Skin epidermis (tissue), 12 donors: Measurements from ENCODE around the gene NPFFR2.
"Not testable (repeated sequence)": the region's sequence is repeated elsewhere in the genome, so short reads cannot be mapped to it uniquely, and the experiment has no call there.

Experiments
- H3K27ac ChIP-seq, 21 experiments: fragments of 200-600 bp; sonication (generic) in 11 of 21; one replicate each; pipeline ENCODE4 v1.5.0; 2020; ENCODE audit warnings: mild to moderate bottlenecking in 3 of 21, inconsistent platforms in 2 of 21, moderate library complexity in 2 of 21
- H3K4me3 ChIP-seq, 7 experiments: fragments of 200-600 bp; sonication (generic) in 2 of 7; one replicate each; pipeline ENCODE4 v1.5.0; 2020; ENCODE audit warnings: inconsistent platforms in 2 of 7, mild to moderate bottlenecking in 2 of 7, moderate library complexity in 1 of 7

Gene NPFFR2

GRCh38 chr4:72109959-72110497 is 78.2 kb downstream of the NPFFR2 start:
- no peak overlapping the region for H3K4me3 ChIP-seq
- H3K27ac ChIP-seq, result no peak overlapping the region

- Histone ChIP-seq H3K27ac (no peak overlapping the region), H3K4me3 (no peak overlapping the region)
Measured at GRCh38 chr4:72110886-72111285, 79.1 kb downstream of the NPFFR2 start.

GRCh38 chr4:72111863-72112262 is 80.1 kb downstream of the NPFFR2 start:
- no peak overlapping the region for H3K27ac ChIP-seq
- no peak overlapping the region for H3K4me3 ChIP-seq

- Histone ChIP-seq H3K4me3 (no peak overlapping the region), H3K27ac (no peak overlapping the region)
Measured at GRCh38 chr4:72112514-72113156, 80.8 kb downstream of the NPFFR2 start.

GRCh38 chr4:72118017-72118416 is 86.2 kb downstream of the NPFFR2 start:
- no peak overlapping the region for H3K27ac ChIP-seq
- no peak overlapping the region for H3K4me3 ChIP-seq

GRCh38 chr4:72119946-72120345 is 88.1 kb downstream of the NPFFR2 start:
- Histone ChIP-seq H3K4me3 (no peak overlapping the region), H3K27ac (no peak overlapping the region)

- no peak overlapping the region for H3K27ac ChIP-seq
- no peak overlapping the region for H3K4me3 ChIP-seq
Measured at GRCh38 chr4:72128741-72129140, 96.9 kb downstream of the NPFFR2 start.

- Histone ChIP-seq H3K27ac (no peak overlapping the region), H3K4me3 (no peak overlapping the region)
Measured at GRCh38 chr4:72136429-72136828, 104.6 kb downstream of the NPFFR2 start.

- H3K27ac ChIP-seq, H3K4me3 ChIP-seq: not testable (repeated sequence)
Measured at GRCh38 chr4:72139997-72140396, 108.2 kb downstream of the NPFFR2 start.

GRCh38 chr4:72144241-72144640 is 112.4 kb downstream of the NPFFR2 start:
- H3K27ac ChIP-seq, result no peak overlapping the region
- H3K4me3 ChIP-seq, result no peak overlapping the region

GRCh38 chr4:72152731-72153130 is 120.9 kb downstream of the NPFFR2 start:
- no peak overlapping the region for H3K27ac ChIP-seq
- no peak overlapping the region for H3K4me3 ChIP-seq

GRCh38 chr4:72153634-72154033 is 121.8 kb downstream of the NPFFR2 start:
- H3K27ac ChIP-seq, H3K4me3 ChIP-seq: not testable (repeated sequence)

GRCh38 chr4:72169285-72169684 is 137.5 kb downstream of the NPFFR2 start:
- not testable (repeated sequence) for H3K4me3 ChIP-seq, H3K27ac ChIP-seq

- Histone ChIP-seq H3K27ac (no peak overlapping the region), H3K4me3 (no peak overlapping the region)
Measured at GRCh38 chr4:72169861-72170260, 138.1 kb downstream of the NPFFR2 start.

- no peak overlapping the region for H3K4me3 ChIP-seq
- H3K27ac ChIP-seq, result no peak overlapping the region
Measured at GRCh38 chr4:72171761-72172160, 140.0 kb downstream of the NPFFR2 start.

- H3K27ac ChIP-seq, result no peak overlapping the region
- no peak overlapping the region for H3K4me3 ChIP-seq
Measured at GRCh38 chr4:72179342-72179741, 147.5 kb downstream of the NPFFR2 start.

GRCh38 chr4:72186714-72187113 is 154.9 kb downstream of the NPFFR2 start:
- Histone ChIP-seq H3K27ac (no peak overlapping the region), H3K4me3 (no peak overlapping the region)

- no peak overlapping the region for H3K4me3 ChIP-seq
Measured at GRCh38 chr4:72194046-72194445, 162.2 kb downstream of the NPFFR2 start.

GRCh38 chr4:72194453-72194852 is 162.7 kb downstream of the NPFFR2 start:
- H3K27ac ChIP-seq, result no peak overlapping the region
- H3K4me3 ChIP-seq, result no peak overlapping the region

More at GRCh38 chr4:72194046-72194445, 162.2 kb downstream of the NPFFR2 start:
- H3K27ac ChIP-seq, result no peak overlapping the region
